SK-N-MC (cell line): Measurements from ENCODE around the gene LRFN4.

Experiments used
- EZH2 ChIP-seq: fragments of 200-600 bp; sonication (generic); IDR thresholded peaks from one replicate; pipeline ENCODE4 v1.6.1; 2017; ENCODE audit warnings: antibody characterized with exemption
- POLR2AphosphoS5 ChIP-seq: IDR thresholded peaks from 2 replicates; pipeline ENCODE4 v1.6.1; 2012; ENCODE audit warnings: mild to moderate bottlenecking, low read depth, low read length, borderline replicate concordance

GRCh38 chr11:66857234-66857926, 516 bp downstream of the LRFN4 start:
- TF ChIP-seq EZH2 (no peak), POLR2AphosphoS5 (no peak)
